CD4-positive, alpha-beta T cell treated with Interleukin-15 for 1 hour (primary cell): ENCODE measurements around the gene SMIM1.
"Not testable (repeated sequence)": the region's sequence is repeated elsewhere in the genome, so short reads cannot be mapped to it uniquely, and the experiment has no call there.

Source experiments
- DNase-seq: peaks from one replicate; pipeline ENCODE4 v3.0.0-alpha.2; 2020

SMIM1 gene

GRCh38 chr1:3738943-3739342 is 33.6 kb upstream of the SMIM1 start:
- DNase-seq, result no peak

- no peak for DNase-seq
Observed at GRCh38 chr1:3740042-3740441, 32.5 kb upstream of the SMIM1 start.

GRCh38 chr1:3740752-3741151 is 31.8 kb upstream of the SMIM1 start:
- DNase-seq, result no peak

GRCh38 chr1:3741566-3742438 is 30.7 kb upstream of the SMIM1 start:
- DNase-seq, result no peak

- no peak for DNase-seq
Observed at GRCh38 chr1:3742439-3743298, 29.9 kb upstream of the SMIM1 start.

- DNase-seq, result no peak
Observed at GRCh38 chr1:3743421-3743820, 29.1 kb upstream of the SMIM1 start.

GRCh38 chr1:3743826-3744225 is 28.7 kb upstream of the SMIM1 start:
- no peak for DNase-seq

GRCh38 chr1:3744646-3745045 is 27.9 kb upstream of the SMIM1 start:
- no peak for DNase-seq

GRCh38 chr1:3745071-3745470 is 27.5 kb upstream of the SMIM1 start:
- no peak for DNase-seq

GRCh38 chr1:3745590-3746381 is 26.8 kb upstream of the SMIM1 start:
- no peak for DNase-seq

- DNase-seq, result no peak
Observed at GRCh38 chr1:3746389-3746829, 26.1 kb upstream of the SMIM1 start.

GRCh38 chr1:3746830-3747521 is 25.6 kb upstream of the SMIM1 start:
- peak; percentile 87 for DNase-seq

GRCh38 chr1:3747522-3747848 is 25.1 kb upstream of the SMIM1 start:
- DNase-seq, result no peak

- no peak for DNase-seq
Observed at GRCh38 chr1:3747903-3748302, 24.6 kb upstream of the SMIM1 start.

- DNase-seq, result not testable (repeated sequence)
Observed at GRCh38 chr1:3748316-3748900, 24.1 kb upstream of the SMIM1 start.

GRCh38 chr1:3749512-3749911 is 23.0 kb upstream of the SMIM1 start:
- no peak for DNase-seq

- no peak for DNase-seq
Observed at GRCh38 chr1:3750741-3751140, 21.8 kb upstream of the SMIM1 start.

GRCh38 chr1:3752400-3752945 is 20.1 kb upstream of the SMIM1 start, which contains the start of gene CCDC27:
CCDC27 (plus strand) TSS chr1:3752450; CDS start chr1:3752482, 32 bp downstream.
- DNase-seq, result no peak

- no peak for DNase-seq
Observed at GRCh38 chr1:3753656-3754454, 18.7 kb upstream of the SMIM1 start.

- no peak for DNase-seq
Observed at GRCh38 chr1:3756394-3756793, 16.2 kb upstream of the SMIM1 start.

GRCh38 chr1:3759164-3759563 is 13.4 kb upstream of the SMIM1 start:
- no peak for DNase-seq
